ENCODE measurements around the gene MPL.
A peak's percentile ranks its signal among the peaks of the same experiment; 100 is the strongest.
"Not testable (repeated sequence)": the region's sequence is repeated elsewhere in the genome, so short reads cannot be mapped to it uniquely, and the experiment has no call there.

MPL gene

DNA sequence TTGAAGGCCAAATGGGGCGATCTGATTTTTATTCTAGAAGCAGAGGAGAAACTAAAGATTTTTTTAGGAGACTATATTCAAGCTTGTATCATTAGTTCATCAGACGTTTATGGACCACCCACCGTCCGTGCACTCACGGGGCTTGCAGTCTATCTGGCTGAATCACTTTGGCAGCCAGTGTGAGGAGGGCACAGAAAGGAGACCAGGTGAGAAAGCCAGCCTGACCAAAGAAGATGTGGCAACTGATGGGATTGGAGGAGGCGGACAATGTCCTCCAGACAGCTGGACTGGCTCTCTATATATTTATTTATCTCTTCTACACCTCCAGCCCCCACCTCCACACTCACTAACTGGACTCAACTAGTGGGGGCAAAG lies 31.0 kb downstream of the MPL start:
- TF ChIP-seq, protein P1, sequence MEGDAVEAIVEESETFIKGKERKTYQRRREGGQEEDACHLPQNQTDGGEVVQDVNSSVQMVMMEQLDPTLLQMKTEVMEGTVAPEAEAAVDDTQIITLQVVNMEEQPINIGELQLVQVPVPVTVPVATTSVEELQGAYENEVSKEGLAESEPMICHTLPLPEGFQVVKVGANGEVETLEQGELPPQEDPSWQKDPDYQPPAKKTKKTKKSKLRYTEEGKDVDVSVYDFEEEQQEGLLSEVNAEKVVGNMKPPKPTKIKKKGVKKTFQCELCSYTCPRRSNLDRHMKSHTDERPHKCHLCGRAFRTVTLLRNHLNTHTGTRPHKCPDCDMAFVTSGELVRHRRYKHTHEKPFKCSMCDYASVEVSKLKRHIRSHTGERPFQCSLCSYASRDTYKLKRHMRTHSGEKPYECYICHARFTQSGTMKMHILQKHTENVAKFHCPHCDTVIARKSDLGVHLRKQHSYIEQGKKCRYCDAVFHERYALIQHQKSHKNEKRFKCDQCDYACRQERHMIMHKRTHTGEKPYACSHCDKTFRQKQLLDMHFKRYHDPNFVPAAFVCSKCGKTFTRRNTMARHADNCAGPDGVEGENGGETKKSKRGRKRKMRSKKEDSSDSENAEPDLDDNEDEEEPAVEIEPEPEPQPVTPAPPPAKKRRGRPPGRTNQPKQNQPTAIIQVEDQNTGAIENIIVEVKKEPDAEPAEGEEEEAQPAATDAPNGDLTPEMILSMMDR (IDR thresholded peaks at IDR 0.05; ENCODE audit: low read depth, low read length), result no peak
- peak overlapping the region; percentile 88 for H3K4me3 ChIP-seq (ENCODE audit: low read depth, low read length)

DNA sequence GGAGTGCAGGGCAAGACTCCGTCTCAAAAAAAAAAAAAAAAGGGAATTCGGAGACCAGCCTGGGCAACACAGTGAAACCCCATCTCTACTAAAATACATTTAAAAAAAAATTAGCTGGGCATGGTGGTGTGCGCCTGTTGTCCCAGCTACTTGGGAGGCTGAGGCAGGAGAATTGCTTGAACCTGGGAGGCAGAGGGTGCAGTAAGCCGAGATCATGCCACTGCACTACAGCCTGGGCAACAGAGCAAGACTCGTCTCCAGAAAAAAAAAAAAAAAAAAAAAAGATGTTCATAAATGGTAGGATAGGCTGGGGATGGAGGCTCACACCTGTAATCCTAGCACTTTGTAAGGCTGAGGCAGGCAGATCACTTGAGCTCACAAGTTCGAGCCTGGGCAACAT lies 32.2 kb downstream of the MPL start:
- not testable (repeated sequence) for H3K4me3 ChIP-seq (ENCODE audit: low read depth, low read length)

- H3K4me3 ChIP-seq (ENCODE audit: low read depth, low read length), result no peak overlapping the region
- TF ChIP-seq, protein P1 (IDR thresholded peaks at IDR 0.05; ENCODE audit: low read depth, low read length), result no peak
Observed at GRCh38 chr1:43370564-43370963, 32.9 kb downstream of the MPL start.

- H3K4me3 ChIP-seq (ENCODE audit: low read depth, low read length), result no peak overlapping the region
- TF ChIP-seq, protein P1 (IDR thresholded peaks at IDR 0.05; ENCODE audit: low read depth, low read length), result no peak
Observed at GRCh38 chr1:43372172-43372571, 34.6 kb downstream of the MPL start.

- TF ChIP-seq, protein P1 (IDR thresholded peaks at IDR 0.05; ENCODE audit: low read depth, low read length), result no peak
- no peak overlapping the region for H3K4me3 ChIP-seq (ENCODE audit: low read depth, low read length)
Observed at GRCh38 chr1:43373066-43373940, 35.7 kb downstream of the MPL start.

- H3K4me3 ChIP-seq (ENCODE audit: low read depth, low read length), result no peak overlapping the region
- TF ChIP-seq, protein P1 (IDR thresholded peaks at IDR 0.05; ENCODE audit: low read depth, low read length), result no peak
Observed at GRCh38 chr1:43376723-43377235, 39.2 kb downstream of the MPL start.

- H3K4me3 ChIP-seq (ENCODE audit: low read depth, low read length), result no peak overlapping the region
- TF ChIP-seq, protein P1 (IDR thresholded peaks at IDR 0.05; ENCODE audit: low read depth, low read length), result no peak
Observed at GRCh38 chr1:43377831-43378230, 40.2 kb downstream of the MPL start.
